ENCODE results near the gene SLC7A1. TPM values are rescaled to one million over a fixed set of nuclear protein-coding genes. Genes with fewer than 3 reads are reported as not detected.
A peak's percentile ranks its signal among the peaks of the same experiment; 100 is the strongest.

The SLC7A1 gene
- total RNA-seq, 1 donor from 2014 or later, result 115 TPM

- Histone ChIP-seq H3K36me3 (ENCODE audit: insufficient read depth, low read length) (no peaks in the 10 kb centered on the region), H3K9me3 (ENCODE audit: insufficient read depth, low read depth, low read length) (no peaks in the 10 kb centered on the region), H3K27ac (ENCODE audit: low read depth, low read length) (no peak overlapping the region), H3K27me3 (ENCODE audit: insufficient read depth, low read length) (no peaks in the 10 kb centered on the region), H3K4me3 (ENCODE audit: insufficient read depth, low read depth, low read length) (no peak overlapping the region), H3K9ac (ENCODE audit: low read length) (no peak overlapping the region), H4K20me1 (ENCODE audit: insufficient read depth, low read length) (peaks cover 76% of the 10 kb centered on the region), H3K4me1 (ENCODE audit: insufficient read depth, low read length) (peaks cover 28% of the 10 kb centered on the region), H2AFZ (ENCODE audit: low read depth, low read length) (no peak overlapping the region), H3K4me2 (ENCODE audit: low read length) (no peak overlapping the region), H3K79me2 (ENCODE audit: insufficient read depth, low read length) (peaks cover 82% of the 10 kb centered on the region)
- FAIRE-seq (no peak), DNase-seq (ENCODE audit: low read depth) (no peak)
- no peak overlapping the region for H3K4me3 Mint-ChIP-seq (ENCODE audit: unreplicated experiment)
- TF ChIP-seq EZH2 (IDR thresholded peaks at IDR 0.05; ENCODE audit: insufficient read depth, low read length) (no peak), CTCF (IDR thresholded peaks at IDR 0.05; ENCODE audit: insufficient read depth, low read depth, low read length) (no peak)
- H3K27ac Mint-ChIP-seq (ENCODE audit: unreplicated experiment), result no peak overlapping the region
- H3K4me1 Mint-ChIP-seq (ENCODE audit: low read depth, unreplicated experiment), result peaks cover 34% of the 10 kb centered on the region
- no peaks in the 10 kb centered on the region for H3K27me3 Mint-ChIP-seq (ENCODE audit: low read depth, unreplicated experiment)
- peaks cover 2% of the 10 kb centered on the region for H3K36me3 Mint-ChIP-seq (ENCODE audit: low read depth, unreplicated experiment)
- H3K9me3 Mint-ChIP-seq (ENCODE audit: unreplicated experiment), result no peaks in the 10 kb centered on the region
These were observed 33.6 kb downstream of the SLC7A1 start for GRCh38 chr13:29561918-29562317.

- Histone ChIP-seq H3K9me3 (ENCODE audit: insufficient read depth, low read depth, low read length) (no peaks in the 10 kb centered on the region), H4K20me1 (ENCODE audit: insufficient read depth, low read length) (peaks cover 67% of the 10 kb centered on the region), H3K9ac (ENCODE audit: low read length) (no peak overlapping the region), H3K4me3 (ENCODE audit: insufficient read depth, low read depth, low read length) (no peak overlapping the region), H2AFZ (ENCODE audit: low read depth, low read length) (no peak overlapping the region), H3K79me2 (ENCODE audit: insufficient read depth, low read length) (peaks cover 80% of the 10 kb centered on the region), H3K27ac (ENCODE audit: low read depth, low read length) (no peak overlapping the region), H3K4me2 (ENCODE audit: low read length) (peak overlapping the region; percentile 26), H3K27me3 (ENCODE audit: insufficient read depth, low read length) (no peaks in the 10 kb centered on the region), H3K36me3 (ENCODE audit: insufficient read depth, low read length) (peaks cover 6% of the 10 kb centered on the region), H3K4me1 (ENCODE audit: insufficient read depth, low read length) (peaks cover 8% of the 10 kb centered on the region)
- peaks cover 15% of the 10 kb centered on the region for H3K36me3 Mint-ChIP-seq (ENCODE audit: low read depth, unreplicated experiment)
- TF ChIP-seq CTCF (IDR thresholded peaks at IDR 0.05; ENCODE audit: insufficient read depth, low read depth, low read length) (no peak), EZH2 (IDR thresholded peaks at IDR 0.05; ENCODE audit: insufficient read depth, low read length) (no peak)
- FAIRE-seq, result peak; percentile 9
- no peak overlapping the region for H3K4me3 Mint-ChIP-seq (ENCODE audit: unreplicated experiment)
- no peaks in the 10 kb centered on the region for H3K9me3 Mint-ChIP-seq (ENCODE audit: unreplicated experiment)
- H3K27ac Mint-ChIP-seq (ENCODE audit: unreplicated experiment), result no peak overlapping the region
- H3K27me3 Mint-ChIP-seq (ENCODE audit: low read depth, unreplicated experiment), result no peaks in the 10 kb centered on the region
- peak; percentile 40 for DNase-seq (ENCODE audit: low read depth)
- peaks cover 18% of the 10 kb centered on the region for H3K4me1 Mint-ChIP-seq (ENCODE audit: low read depth, unreplicated experiment)
These were observed 38.7 kb downstream of the SLC7A1 start for GRCh38 chr13:29556742-29557141.

GRCh38 chr13:29551214-29551613 lies 44.3 kb downstream of the SLC7A1 start:
- Histone ChIP-seq H3K79me2 (ENCODE audit: insufficient read depth, low read length) (peaks cover 93% of the 10 kb centered on the region), H3K27me3 (ENCODE audit: insufficient read depth, low read length) (no peaks in the 10 kb centered on the region), H2AFZ (ENCODE audit: low read depth, low read length) (no peak overlapping the region), H3K9ac (ENCODE audit: low read length) (no peak overlapping the region), H3K4me3 (ENCODE audit: insufficient read depth, low read depth, low read length) (no peak overlapping the region), H3K36me3 (ENCODE audit: insufficient read depth, low read length) (peaks cover 26% of the 10 kb centered on the region), H3K4me1 (ENCODE audit: insufficient read depth, low read length) (peaks cover 26% of the 10 kb centered on the region), H3K27ac (ENCODE audit: low read depth, low read length) (no peak overlapping the region), H3K4me2 (ENCODE audit: low read length) (no peak overlapping the region), H4K20me1 (ENCODE audit: insufficient read depth, low read length) (peaks cover 83% of the 10 kb centered on the region), H3K9me3 (ENCODE audit: insufficient read depth, low read depth, low read length) (no peaks in the 10 kb centered on the region)
- Mint-ChIP-seq H3K4me1 (ENCODE audit: low read depth, unreplicated experiment) (peaks cover 10% of the 10 kb centered on the region), H3K27me3 (ENCODE audit: low read depth, unreplicated experiment) (no peaks in the 10 kb centered on the region), H3K4me3 (ENCODE audit: unreplicated experiment) (no peak overlapping the region), H3K9me3 (ENCODE audit: unreplicated experiment) (peaks cover 1% of the 10 kb centered on the region), H3K27ac (ENCODE audit: unreplicated experiment) (no peak overlapping the region), H3K36me3 (ENCODE audit: low read depth, unreplicated experiment) (peaks cover 45% of the 10 kb centered on the region)
- TF ChIP-seq CTCF (IDR thresholded peaks at IDR 0.05; ENCODE audit: insufficient read depth, low read depth, low read length), result no peak
- no peak for TF ChIP-seq EZH2 (IDR thresholded peaks at IDR 0.05; ENCODE audit: insufficient read depth, low read length)
- DNase-seq (ENCODE audit: low read depth) (no peak), FAIRE-seq (no peak)
